Activated naive CD8-positive, alpha-beta T cell treated with anti-CD3 and anti-CD28 coated beads, Interleukin-2, amount 50 U/mL, for 24 hours (primary cell): ENCODE data around the gene PEMT.
"Not testable (repeated sequence)": the region's sequence is repeated elsewhere in the genome, so short reads cannot be mapped to it uniquely, and the experiment has no call there.

Experiments
- ATAC-seq: fragments of 150-1000 bp; cut with Tn5 transposase; one replicate; pipeline ENCODE4 v1.10.0; 2021
- DNase-seq: peaks from one replicate; pipeline ENCODE4 v3.0.0; 2021
- H3K27ac Mint-ChIP-seq: one replicate; pipeline ENCODE4 v1.8.0; 2021; ENCODE audit warnings: mild to moderate bottlenecking, mixed read lengths
- H3K27me3 Mint-ChIP-seq: one replicate; pipeline ENCODE4 v1.8.0; 2021; ENCODE audit warnings: mixed read lengths
- H3K36me3 Mint-ChIP-seq: one replicate; pipeline ENCODE4 v1.8.0; 2021; ENCODE audit warnings: low read depth, mixed read lengths
- H3K4me1 Mint-ChIP-seq: one replicate; pipeline ENCODE4 v1.8.0; 2021; ENCODE audit warnings: mixed read lengths
- H3K4me3 Mint-ChIP-seq: one replicate; pipeline ENCODE4 v1.8.0; 2021; ENCODE audit warnings: mild to moderate bottlenecking, moderate library complexity, mixed read lengths
- H3K9me3 Mint-ChIP-seq: one replicate; pipeline ENCODE4 v1.8.0; 2021; ENCODE audit warnings: mixed read lengths

Gene PEMT, protein sequence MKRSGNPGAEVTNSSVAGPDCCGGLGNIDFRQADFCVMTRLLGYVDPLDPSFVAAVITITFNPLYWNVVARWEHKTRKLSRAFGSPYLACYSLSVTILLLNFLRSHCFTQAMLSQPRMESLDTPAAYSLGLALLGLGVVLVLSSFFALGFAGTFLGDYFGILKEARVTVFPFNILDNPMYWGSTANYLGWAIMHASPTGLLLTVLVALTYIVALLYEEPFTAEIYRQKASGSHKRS

DNA sequence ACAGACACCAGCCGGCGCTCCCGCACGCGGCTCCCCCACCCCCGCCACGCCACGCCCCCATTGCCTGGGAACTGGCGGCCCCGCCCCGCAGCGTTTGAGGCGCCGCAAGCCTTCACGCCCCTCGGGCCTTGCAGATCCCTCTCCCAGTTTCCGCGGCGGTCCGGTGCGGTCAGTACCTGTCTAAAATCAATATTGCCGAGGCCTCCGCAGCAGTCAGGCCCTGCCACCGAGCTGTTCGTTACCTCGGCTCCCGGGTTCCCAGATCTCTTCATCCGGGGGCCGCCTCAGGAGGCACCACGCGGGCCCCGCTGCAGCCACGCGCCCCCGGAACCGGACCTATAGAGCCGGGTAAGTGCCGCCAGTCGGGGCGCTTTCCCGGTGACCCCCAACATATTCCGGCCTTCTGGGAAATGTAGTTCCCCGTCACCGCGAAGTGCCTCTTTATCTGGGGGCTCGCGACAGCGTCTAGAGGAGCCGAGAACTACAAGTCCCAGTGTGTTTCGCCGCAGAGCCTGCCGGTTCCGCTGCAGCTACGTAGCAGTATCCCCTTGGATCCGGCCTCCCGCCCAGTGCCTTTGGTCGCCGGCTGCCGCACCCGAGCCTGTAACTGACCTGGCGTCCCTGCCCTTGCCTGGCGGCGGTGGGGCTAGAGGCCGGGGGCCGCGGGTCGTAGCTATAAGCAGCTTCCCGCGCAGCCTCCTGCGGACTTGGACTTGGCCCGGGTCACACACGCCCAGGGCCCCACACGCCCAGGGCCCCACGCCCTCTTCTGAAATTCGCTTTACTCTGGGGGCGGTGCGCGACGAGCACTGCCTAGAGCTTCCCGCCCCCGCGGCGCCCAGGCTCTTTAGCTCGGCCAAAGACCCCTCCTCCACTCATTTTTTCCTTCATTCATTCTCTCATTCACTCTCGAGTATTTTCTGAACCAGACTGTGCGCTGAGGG lies at the start of gene PEMT:
Gene PEMT, minus strand, starts transcription at position 354 of the 944 bp plus-strand sequence. Its CDS starts 82 bp downstream, at position 272.
- Mint-ChIP-seq H3K9me3 (no peaks in the 10 kb centered on the region), H3K27me3 (no peaks in the 10 kb centered on the region), H3K27ac (peak within 1 kb of the TSS; percentile 94), H3K36me3 (no peaks in the 10 kb centered on the region), H3K4me3 (peak within 1 kb of the TSS; percentile 96), H3K4me1 (peaks cover 18% of the 10 kb centered on the region)
- DNase-seq (peak; percentile 88), ATAC-seq (peak; percentile 97)

DNA sequence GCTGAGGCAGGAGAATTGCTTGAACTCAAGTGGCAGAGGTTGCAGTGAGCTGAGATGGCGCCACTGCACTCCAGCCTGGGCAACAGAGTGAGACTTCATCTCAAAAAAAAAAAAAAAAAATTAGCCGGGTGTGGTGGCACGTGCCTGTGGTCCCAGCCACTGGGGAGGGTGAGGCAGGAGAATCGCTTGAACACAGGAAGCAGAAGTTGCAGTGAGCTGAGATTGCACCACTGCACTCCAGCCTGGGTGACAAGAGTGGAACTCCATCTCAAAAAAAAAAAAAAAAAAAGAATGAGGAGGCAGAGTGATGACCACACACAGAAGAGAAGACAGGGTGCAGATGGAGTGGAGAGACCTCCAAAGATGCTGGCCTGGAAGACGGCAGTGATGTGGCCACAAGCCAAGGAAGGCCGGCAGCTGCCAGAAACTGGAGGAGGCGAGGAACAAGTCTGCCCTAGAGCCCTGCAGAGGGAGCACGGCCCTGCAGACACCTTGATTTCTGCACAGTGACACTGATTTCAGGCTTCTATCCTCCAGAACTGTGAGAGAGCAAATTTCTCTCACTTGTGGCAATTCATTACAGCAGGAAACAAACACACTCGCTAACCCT lies 48.3 kb upstream of the PEMT start:
- not testable (repeated sequence) for H3K27ac Mint-ChIP-seq, H3K27me3 Mint-ChIP-seq, H3K36me3 Mint-ChIP-seq, H3K4me1 Mint-ChIP-seq, H3K9me3 Mint-ChIP-seq, DNase-seq, ATAC-seq, H3K4me3 Mint-ChIP-seq

DNA sequence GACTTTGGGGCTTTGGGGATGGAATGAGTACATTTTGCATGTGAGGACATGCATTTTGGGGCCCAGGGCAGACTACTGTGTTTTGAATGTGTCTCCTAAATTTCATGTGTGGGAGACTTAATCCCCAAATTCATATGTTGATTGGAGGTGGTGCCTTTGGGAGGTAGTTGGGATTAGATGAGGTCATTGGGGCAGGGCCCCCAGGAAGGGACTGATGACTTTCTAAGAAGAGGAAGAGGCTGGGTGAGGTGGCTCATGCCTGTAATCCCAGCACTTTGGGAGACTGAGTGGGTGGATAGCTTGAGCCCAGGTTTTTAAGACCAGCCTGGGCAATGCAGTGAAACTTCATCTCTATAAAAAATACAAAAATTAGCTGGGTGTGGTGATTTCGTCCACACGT lies 47.0 kb upstream of the PEMT start:
- Mint-ChIP-seq H3K9me3 (no peaks in the 10 kb centered on the region), H3K4me1 (no peaks in the 10 kb centered on the region), H3K27me3 (no peaks in the 10 kb centered on the region), H3K4me3 (no peak overlapping the region), H3K36me3 (no peaks in the 10 kb centered on the region), H3K27ac (no peak overlapping the region)
- DNase-seq = no peak
- no peak for ATAC-seq

- Mint-ChIP-seq H3K4me1 (no peaks in the 10 kb centered on the region), H3K36me3 (no peaks in the 10 kb centered on the region), H3K9me3 (no peaks in the 10 kb centered on the region), H3K27ac (no peak overlapping the region), H3K27me3 (no peaks in the 10 kb centered on the region), H3K4me3 (no peak overlapping the region)
- DNase-seq (no peak), ATAC-seq (no peak)
Measured at GRCh38 chr17:17636272-17636885, 44.9 kb upstream of the PEMT start.

GRCh38 chr17:17635537-17636271 lies 44.2 kb upstream of the PEMT start:
- not testable (repeated sequence) for H3K4me3 Mint-ChIP-seq, H3K27ac Mint-ChIP-seq, H3K9me3 Mint-ChIP-seq, H3K36me3 Mint-ChIP-seq, DNase-seq, H3K4me1 Mint-ChIP-seq, H3K27me3 Mint-ChIP-seq, ATAC-seq

DNA sequence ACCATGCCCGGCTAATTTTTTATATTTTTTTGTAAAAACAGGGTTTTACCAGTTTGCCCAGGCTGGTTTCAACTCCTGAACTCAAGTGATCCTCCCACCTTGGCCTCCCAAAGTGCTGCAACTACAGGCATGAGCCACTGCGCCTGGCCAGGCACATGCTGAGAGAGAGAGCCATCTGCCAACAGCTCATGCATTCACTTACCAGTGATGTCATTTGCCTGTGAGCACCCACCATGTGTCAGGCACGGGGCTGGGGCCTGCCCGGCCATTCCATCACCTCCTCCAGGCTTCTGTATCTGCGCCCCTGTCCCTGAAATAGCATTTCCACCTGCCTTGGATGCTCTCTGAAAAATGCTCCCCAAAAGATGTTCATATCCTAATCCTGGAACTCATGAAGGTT lies 43.6 kb upstream of the PEMT start:
- Mint-ChIP-seq H3K9me3 (no peaks in the 10 kb centered on the region), H3K27ac (no peak overlapping the region), H3K27me3 (no peaks in the 10 kb centered on the region), H3K4me3 (no peak overlapping the region), H3K4me1 (no peaks in the 10 kb centered on the region), H3K36me3 (no peaks in the 10 kb centered on the region)
- ATAC-seq = no peak
- no peak for DNase-seq

- Mint-ChIP-seq H3K27me3 (no peaks in the 10 kb centered on the region), H3K4me1 (peaks cover 9% of the 10 kb centered on the region), H3K4me3 (no peak overlapping the region), H3K36me3 (no peaks in the 10 kb centered on the region), H3K27ac (no peak overlapping the region), H3K9me3 (no peaks in the 10 kb centered on the region)
- DNase-seq = no peak
- no peak for ATAC-seq
Measured at GRCh38 chr17:17633310-17633709, 41.8 kb upstream of the PEMT start.

DNA sequence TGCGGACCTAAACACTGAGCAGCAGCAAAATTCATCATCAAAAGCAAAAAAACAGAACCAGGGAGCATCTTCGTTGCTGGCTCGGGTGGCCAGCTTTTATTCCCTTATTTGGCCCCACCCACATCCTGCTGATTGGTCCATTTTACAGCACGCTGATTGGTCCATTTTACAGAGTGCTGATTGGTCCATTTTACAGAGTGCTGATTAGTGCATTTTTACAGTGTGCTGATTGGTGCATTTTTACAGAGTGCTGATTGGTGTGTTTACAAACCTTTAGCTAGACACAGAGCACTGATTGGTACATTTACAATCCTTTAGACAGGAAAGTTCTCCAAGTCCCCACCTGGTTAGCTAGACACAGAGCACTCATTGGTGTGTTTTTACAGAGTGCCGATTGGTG lies 41.2 kb upstream of the PEMT start:
- H3K4me3 Mint-ChIP-seq, H3K9me3 Mint-ChIP-seq, H3K27me3 Mint-ChIP-seq, DNase-seq, H3K4me1 Mint-ChIP-seq, ATAC-seq, H3K36me3 Mint-ChIP-seq, H3K27ac Mint-ChIP-seq: not testable (repeated sequence)

- Mint-ChIP-seq H3K9me3 (no peaks in the 10 kb centered on the region), H3K27ac (peak overlapping the region; percentile 78), H3K36me3 (no peaks in the 10 kb centered on the region), H3K27me3 (no peaks in the 10 kb centered on the region), H3K4me3 (peak overlapping the region; percentile 69), H3K4me1 (peaks cover 9% of the 10 kb centered on the region)
- DNase-seq (peak; percentile 40), ATAC-seq (peak; percentile 73)
Measured at GRCh38 chr17:17628388-17629008, 37.0 kb upstream of the PEMT start.

DNA sequence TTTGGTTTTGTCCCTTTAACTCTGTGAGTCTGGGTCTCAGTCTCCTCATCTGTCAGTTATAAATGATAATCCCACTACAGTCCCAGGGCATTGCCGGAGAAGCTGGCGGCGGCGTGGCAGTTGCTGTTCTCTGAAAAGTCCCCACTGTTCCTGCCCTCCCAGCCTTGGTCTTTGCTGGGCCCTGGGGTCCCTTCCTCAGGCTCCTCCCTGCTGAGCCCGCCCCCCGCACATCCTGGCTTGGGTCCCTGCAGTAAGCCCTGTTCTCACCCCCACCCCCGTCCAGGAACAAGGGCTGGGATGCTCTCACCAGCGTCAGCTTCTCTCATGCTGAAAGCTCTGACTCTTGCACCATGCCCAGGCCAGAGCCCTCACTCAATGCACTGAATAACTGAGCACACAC lies 35.3 kb upstream of the PEMT start:
- ATAC-seq (no peak), DNase-seq (no peak)
- Mint-ChIP-seq H3K4me3 (no peak overlapping the region), H3K27ac (no peak overlapping the region), H3K9me3 (no peaks in the 10 kb centered on the region), H3K36me3 (no peaks in the 10 kb centered on the region), H3K4me1 (peaks cover 9% of the 10 kb centered on the region), H3K27me3 (no peaks in the 10 kb centered on the region)

GRCh38 chr17:17626151-17626805 lies 34.8 kb upstream of the PEMT start:
- H3K4me3 Mint-ChIP-seq = no peak overlapping the region
- no peak for DNase-seq
- no peaks in the 10 kb centered on the region for H3K36me3 Mint-ChIP-seq
- H3K9me3 Mint-ChIP-seq = no peaks in the 10 kb centered on the region
- peaks cover 9% of the 10 kb centered on the region for H3K4me1 Mint-ChIP-seq
- no peak for ATAC-seq
- H3K27me3 Mint-ChIP-seq = no peaks in the 10 kb centered on the region
- H3K27ac Mint-ChIP-seq = no peak overlapping the region

- DNase-seq = no peak
- H3K4me1 Mint-ChIP-seq = peaks cover 9% of the 10 kb centered on the region
- no peak for ATAC-seq
- H3K9me3 Mint-ChIP-seq = no peaks in the 10 kb centered on the region
- H3K27me3 Mint-ChIP-seq = no peaks in the 10 kb centered on the region
- no peak overlapping the region for H3K27ac Mint-ChIP-seq
- no peaks in the 10 kb centered on the region for H3K36me3 Mint-ChIP-seq
- H3K4me3 Mint-ChIP-seq = no peak overlapping the region
Measured at GRCh38 chr17:17624741-17625140, 33.2 kb upstream of the PEMT start.

GRCh38 chr17:17623904-17624303 lies 32.4 kb upstream of the PEMT start:
- Mint-ChIP-seq H3K36me3 (no peaks in the 10 kb centered on the region), H3K4me3 (no peak overlapping the region), H3K27ac (no peak overlapping the region), H3K9me3 (no peaks in the 10 kb centered on the region), H3K4me1 (peaks cover 6% of the 10 kb centered on the region), H3K27me3 (no peaks in the 10 kb centered on the region)
- ATAC-seq (no peak), DNase-seq (no peak)
